ENCODE results near the gene DCUN1D3. TPM values are rescaled to one million over a fixed set of nuclear protein-coding genes. Genes with fewer than 3 reads are reported as not detected.

DCUN1D3 gene
- total RNA-seq, 4 donors from 2014 or later = 18.3 to 37.4 (median 27.8) TPM

- Histone ChIP-seq H3K4me3 (no peak overlapping the region), H3K27ac (replicated peaks in 1 of 4) (peak overlapping the region in 2 of 4 donors; percentile 25 to 87), H3K36me3 (peaks cover 0 to 25% (median 12%) of the 10 kb centered on the region in 4 donors), H3K9me3 (no peaks in the 10 kb centered on the region), H3K27me3 (no peaks in the 10 kb centered on the region), H3K4me1 (peaks cover 51 to 61% (median 52%) of the 10 kb centered on the region in 4 donors)
- WGBS = 92% methylated on average over 3 of the region's 3 CpGs
- TF ChIP-seq POLR2A (IDR thresholded peaks at IDR 0.05; ENCODE audit: low read depth) (no peak), EP300 (IDR thresholded peaks at IDR 0.05) (no peak), POLR2AphosphoS5 (IDR thresholded peaks at IDR 0.05) (no peak)
- TF ChIP-seq, protein P1, sequence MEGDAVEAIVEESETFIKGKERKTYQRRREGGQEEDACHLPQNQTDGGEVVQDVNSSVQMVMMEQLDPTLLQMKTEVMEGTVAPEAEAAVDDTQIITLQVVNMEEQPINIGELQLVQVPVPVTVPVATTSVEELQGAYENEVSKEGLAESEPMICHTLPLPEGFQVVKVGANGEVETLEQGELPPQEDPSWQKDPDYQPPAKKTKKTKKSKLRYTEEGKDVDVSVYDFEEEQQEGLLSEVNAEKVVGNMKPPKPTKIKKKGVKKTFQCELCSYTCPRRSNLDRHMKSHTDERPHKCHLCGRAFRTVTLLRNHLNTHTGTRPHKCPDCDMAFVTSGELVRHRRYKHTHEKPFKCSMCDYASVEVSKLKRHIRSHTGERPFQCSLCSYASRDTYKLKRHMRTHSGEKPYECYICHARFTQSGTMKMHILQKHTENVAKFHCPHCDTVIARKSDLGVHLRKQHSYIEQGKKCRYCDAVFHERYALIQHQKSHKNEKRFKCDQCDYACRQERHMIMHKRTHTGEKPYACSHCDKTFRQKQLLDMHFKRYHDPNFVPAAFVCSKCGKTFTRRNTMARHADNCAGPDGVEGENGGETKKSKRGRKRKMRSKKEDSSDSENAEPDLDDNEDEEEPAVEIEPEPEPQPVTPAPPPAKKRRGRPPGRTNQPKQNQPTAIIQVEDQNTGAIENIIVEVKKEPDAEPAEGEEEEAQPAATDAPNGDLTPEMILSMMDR (IDR thresholded peaks at IDR 0.05) = no peak
- no peak for DNase-seq (ENCODE audit: extremely low spot score)
- intact Hi-C loops (cut with DNase I) = no loop called here
Measured at GRCh38 chr16:20853981-20854620, 46.1 kb downstream of the DCUN1D3 start.

DNA sequence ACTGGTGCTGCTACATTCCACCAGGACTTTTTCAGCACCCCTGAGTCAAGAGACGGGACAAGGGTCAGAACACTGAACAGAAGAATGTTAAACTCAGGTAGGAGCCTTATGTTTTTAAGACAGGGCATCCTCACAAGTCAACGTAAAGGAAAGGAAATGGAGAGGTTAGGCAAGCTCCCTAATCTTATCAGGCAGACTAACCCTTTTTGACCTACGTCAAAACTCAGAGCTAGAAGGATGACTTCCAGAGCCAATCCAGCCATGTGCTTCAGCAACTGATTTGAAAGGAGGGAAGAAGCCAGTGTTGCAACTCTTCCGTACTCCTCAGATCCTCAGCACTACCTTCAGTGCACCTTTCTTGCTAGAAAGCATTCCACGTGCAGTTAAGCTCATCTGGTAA, 47.0 kb downstream of the DCUN1D3 start:
- TF ChIP-seq POLR2AphosphoS5 (IDR thresholded peaks at IDR 0.05) = no peak
- no peak for TF ChIP-seq POLR2A (IDR thresholded peaks at IDR 0.05; ENCODE audit: low read depth)
- TF ChIP-seq, protein P1 (IDR thresholded peaks at IDR 0.05) = no peak
- no peak for TF ChIP-seq EP300 (IDR thresholded peaks at IDR 0.05)
- no peaks in the 10 kb centered on the region for H3K9me3 ChIP-seq
- peaks cover 0 to 22% (median 12%) of the 10 kb centered on the region in 4 donors for H3K36me3 ChIP-seq
- peaks cover 49 to 60% (median 51%) of the 10 kb centered on the region in 4 donors for H3K4me1 ChIP-seq
- H3K4me3 ChIP-seq = no peak overlapping the region
- H3K27ac ChIP-seq (replicated peaks in 1 of 4) = peak overlapping the region in 3 of 4 donors; percentile 25 to 87 (median 79)
- DNase-seq (ENCODE audit: extremely low spot score) = no peak
- no peaks in the 10 kb centered on the region for H3K27me3 ChIP-seq
- intact Hi-C loops (cut with DNase I) = no loop called here
- 93% methylated on average over 5 of the region's 5 CpGs for WGBS

DNA sequence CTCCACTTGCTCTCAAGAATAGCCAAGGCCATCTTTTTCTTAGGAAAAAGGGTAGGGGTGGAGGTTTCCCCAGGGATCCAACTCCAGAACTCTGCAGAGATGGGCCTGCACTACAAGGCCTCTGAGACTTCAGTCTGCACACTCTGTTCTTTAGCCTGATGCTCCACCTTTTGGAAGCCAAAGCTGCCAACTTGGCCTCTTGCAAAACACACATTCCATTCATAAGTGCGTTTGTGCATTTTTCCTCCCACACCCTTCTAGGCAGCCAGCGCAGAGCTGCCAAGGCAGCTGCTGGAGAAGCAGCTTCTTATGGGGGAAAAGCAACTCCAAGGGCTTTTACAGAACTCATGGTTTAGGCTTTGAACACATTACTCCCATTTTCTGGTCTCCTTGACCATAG, 48.6 kb downstream of the DCUN1D3 start:
- peak; percentile 94 to 96 for TF ChIP-seq POLR2AphosphoS5 (IDR thresholded peaks at IDR 0.05)
- TF ChIP-seq, protein P1 (IDR thresholded peaks at IDR 0.05) = no peak
- peak; percentile 65 for TF ChIP-seq EP300 (IDR thresholded peaks at IDR 0.05)
- TF ChIP-seq POLR2A (IDR thresholded peaks at IDR 0.05; ENCODE audit: low read depth) = no peak
- WGBS = 13% methylated on average over 2 of the region's 2 CpGs
- DNase-seq (ENCODE audit: extremely low spot score) = peak; percentile 94
- Histone ChIP-seq H3K4me1 (peaks cover 46 to 51% (median 49%) of the 10 kb centered on the region in 4 donors), H3K27ac (replicated peaks in 1 of 4) (peak overlapping the region; percentile 79 to 91 (median 85)), H3K9me3 (no peaks in the 10 kb centered on the region), H3K36me3 (peaks cover 0 to 17% (median 10%) of the 10 kb centered on the region in 4 donors), H3K27me3 (no peaks in the 10 kb centered on the region), H3K4me3 (no peak overlapping the region)
- intact Hi-C loops (cut with DNase I) = loop anchor here (1.0 kb wide), 1 partner anchor 49 kb away; the partner anchor contains the start of genes DCUN1D3 and LYRM1

DNA sequence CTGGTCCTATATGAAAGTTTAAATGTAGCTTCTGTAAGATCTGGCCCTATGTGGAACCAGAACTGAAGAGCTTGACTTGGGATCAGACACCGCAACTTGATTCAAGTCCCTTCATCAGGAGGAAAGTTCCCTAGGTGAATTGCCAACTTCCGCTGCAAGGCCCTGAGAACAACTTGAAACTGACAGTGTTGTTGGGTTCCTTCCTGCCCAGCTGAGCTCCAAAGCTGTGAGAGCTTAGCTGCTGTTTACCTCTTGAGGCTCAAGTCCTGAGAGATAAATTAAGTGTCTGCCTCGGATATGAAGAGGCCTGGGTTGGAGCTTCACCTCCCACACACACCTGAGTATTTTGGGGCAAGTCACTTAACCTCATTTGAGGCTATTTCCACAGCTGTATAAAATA, 49.2 kb downstream of the DCUN1D3 start:
- H3K4me1 ChIP-seq = peaks cover 46 to 51% (median 49%) of the 10 kb centered on the region in 4 donors
- no peak overlapping the region for H3K4me3 ChIP-seq
- 70% methylated on average over 3 of the region's 3 CpGs for whole genome bisulfite sequencing
- no peaks in the 10 kb centered on the region for H3K27me3 ChIP-seq
- H3K9me3 ChIP-seq = no peaks in the 10 kb centered on the region
- peak overlapping the region; percentile 79 to 91 (median 85) for H3K27ac ChIP-seq (replicated peaks in 1 of 4)
- DNase-seq (ENCODE audit: extremely low spot score) = no peak
- H3K36me3 ChIP-seq = peaks cover 0 to 14% (median 9%) of the 10 kb centered on the region in 4 donors
- intact Hi-C loops (cut with DNase I) = loop anchor here (1.0 kb wide), 1 partner anchor 49 kb away; the partner anchor contains the start of genes DCUN1D3 and LYRM1
- peak in 1 of 2 donors; percentile 36 for TF ChIP-seq POLR2AphosphoS5 (IDR thresholded peaks at IDR 0.05)
- TF ChIP-seq EP300 (IDR thresholded peaks at IDR 0.05) = no peak

GRCh38 chr16:20849589-20850390, 50.4 kb downstream of the DCUN1D3 start:
- no peaks in the 10 kb centered on the region for H3K9me3 ChIP-seq
- intact Hi-C loops (cut with DNase I) = loop anchor here (1.0 to 10.0 kb wide), 2 partner anchors 95 to 234 kb away; no protein-coding TSS in a partner anchor
- peaks cover 46 to 51% (median 49%) of the 10 kb centered on the region in 4 donors for H3K4me1 ChIP-seq
- DNase-seq (ENCODE audit: extremely low spot score) = no peak
- peak in 1 of 2 donors; percentile 4 for TF ChIP-seq POLR2AphosphoS5 (IDR thresholded peaks at IDR 0.05)
- TF ChIP-seq EP300 (IDR thresholded peaks at IDR 0.05) = no peak
- TF ChIP-seq, protein P1 (IDR thresholded peaks at IDR 0.05) = peak in 2 of 3 experiments; percentile 98 to 99
- TF ChIP-seq POLR2A (IDR thresholded peaks at IDR 0.05; ENCODE audit: low read depth) = no peak
- 43% methylated on average over 6 of the region's 6 CpGs for WGBS
- no peaks in the 10 kb centered on the region for H3K27me3 ChIP-seq
- H3K4me3 ChIP-seq = no peak overlapping the region
- H3K36me3 ChIP-seq = peaks cover 0 to 2% (median under 1%) of the 10 kb centered on the region in 4 donors
- peak overlapping the region; percentile 79 to 91 (median 85) for H3K27ac ChIP-seq (replicated peaks in 1 of 4)

Measured in esophagus muscularis mucosa (tissue), 4 donors.